NB4 (cell line): ENCODE data around the gene CIB4.

ENCODE experiments used
- DNase-seq: peaks from one replicate; pipeline ENCODE4 v3.0.0; 2010; ENCODE audit warnings: low read depth
- H3K4me3 ChIP-seq: one replicate; pipeline ENCODE4 v1.5.1; 2011; ENCODE audit warnings: mild to moderate bottlenecking, low read depth, low read length, moderate library complexity
- CTCF ChIP-seq: IDR thresholded peaks from one replicate; pipeline ENCODE4 v1.5.1; 2012; ENCODE audit warnings: low read depth, low read length
- MYC ChIP-seq: IDR thresholded peaks from 2 replicates; pipeline ENCODE4 v1.6.1; 2011; ENCODE audit warnings: low read depth, low read length
- POLR2A ChIP-seq: IDR thresholded peaks from 2 replicates; pipeline ENCODE4 v1.6.1; 2011; ENCODE audit warnings: mild to moderate bottlenecking; ENCODE audit not compliant: insufficient read length; ENCODE audit errors: extremely low read depth
- TF ChIP-seq, protein P1 (sequence below): IDR thresholded peaks from 2 replicates; pipeline ENCODE4 v1.6.1; 2011; ENCODE audit warnings: low read depth, low read length

CIB4 gene

GRCh38 chr2:26583381-26583911 lies 57.7 kb downstream of the CIB4 start:
- DNase-seq = no peak
- H3K4me3 ChIP-seq = no peak overlapping the region
- TF ChIP-seq, protein P1, sequence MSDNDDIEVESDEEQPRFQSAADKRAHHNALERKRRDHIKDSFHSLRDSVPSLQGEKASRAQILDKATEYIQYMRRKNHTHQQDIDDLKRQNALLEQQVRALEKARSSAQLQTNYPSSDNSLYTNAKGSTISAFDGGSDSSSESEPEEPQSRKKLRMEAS = no peak
- TF ChIP-seq MYC (no peak), CTCF (no peak), POLR2A (no peak)

GRCh38 chr2:26582890-26583289 lies 58.3 kb downstream of the CIB4 start:
- TF ChIP-seq, protein P1 = no peak
- H3K4me3 ChIP-seq = no peak overlapping the region
- DNase-seq = no peak

DNA sequence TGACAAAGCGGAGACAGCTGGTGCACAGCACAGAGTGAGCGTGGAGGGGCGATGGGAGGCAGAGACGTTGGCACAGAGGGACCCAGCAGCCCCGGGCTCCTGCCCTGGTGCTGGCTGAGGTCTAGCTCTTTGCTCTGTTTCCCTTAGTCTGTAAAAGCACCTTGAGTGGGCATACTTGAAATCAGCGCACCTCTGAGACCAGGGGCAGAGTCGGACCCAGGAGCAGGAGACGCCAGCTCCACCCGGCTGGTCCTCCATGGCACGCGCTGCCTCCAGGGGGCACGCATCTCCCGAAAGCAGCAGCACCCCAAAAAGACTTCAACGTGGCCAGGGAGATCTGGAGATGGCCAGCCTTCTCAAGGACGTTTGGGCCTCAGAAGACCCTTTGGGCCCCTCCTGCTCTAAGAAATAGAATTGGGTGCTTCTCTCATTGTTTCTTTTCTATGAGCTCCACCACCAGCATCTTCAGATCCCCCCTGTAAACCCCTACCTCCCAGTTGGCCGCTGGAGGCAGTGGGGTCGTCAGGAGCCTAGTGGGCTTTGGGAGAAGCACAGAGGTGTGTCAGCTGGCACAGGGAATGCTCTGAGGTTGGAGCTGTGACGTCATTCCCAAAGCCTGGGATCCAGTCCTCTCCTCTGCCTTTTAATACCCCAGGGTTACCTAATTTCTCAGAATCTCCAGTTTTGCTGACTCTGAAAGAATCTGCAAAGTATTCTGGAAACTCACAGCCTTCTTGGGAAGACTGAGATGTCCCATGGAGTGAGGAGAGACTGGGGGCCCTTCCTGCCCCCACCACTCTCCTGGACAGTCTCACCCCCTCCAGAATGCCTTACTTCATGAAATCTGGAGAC lies 58.9 kb downstream of the CIB4 start:
- TF ChIP-seq POLR2A = no peak
- TF ChIP-seq, protein P1 = no peak
- no peak for TF ChIP-seq MYC
- TF ChIP-seq CTCF = no peak
- no peak overlapping the region for H3K4me3 ChIP-seq
- no peak for DNase-seq

DNA sequence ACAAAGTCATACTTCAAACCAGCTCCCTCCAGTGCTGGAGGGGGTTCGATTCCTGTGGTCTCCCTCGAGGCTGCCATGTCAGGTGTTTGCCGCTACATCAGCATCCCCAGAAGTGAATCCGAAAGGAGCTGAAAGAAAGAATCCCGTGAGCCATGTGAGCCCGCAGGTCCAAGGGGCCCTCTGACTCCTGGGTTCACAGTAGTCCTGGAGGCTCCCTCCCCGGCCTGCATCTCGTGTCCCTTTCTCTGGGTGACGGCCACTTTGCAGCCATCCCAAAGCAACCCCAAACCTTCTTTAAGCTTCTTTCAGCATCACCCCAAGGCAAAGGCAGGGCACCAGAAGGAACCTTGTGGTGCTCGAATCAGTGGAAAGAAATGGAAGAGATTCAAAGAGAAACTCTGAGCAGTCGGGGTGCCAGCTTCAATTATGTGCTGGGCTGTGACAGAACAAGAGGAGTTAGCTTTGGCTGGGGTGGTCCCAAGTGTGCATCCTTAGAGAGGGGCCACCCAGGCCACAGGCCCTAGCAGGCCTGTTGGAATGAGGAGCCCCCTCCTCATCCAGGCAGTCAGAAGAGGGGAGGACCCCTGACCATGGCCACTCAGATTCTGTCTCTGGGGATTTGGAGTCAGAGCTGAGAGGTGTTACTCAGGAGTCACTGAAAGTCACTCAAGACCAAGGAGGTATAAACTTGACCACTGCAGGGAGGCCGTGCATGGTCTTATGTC lies 59.7 kb downstream of the CIB4 start:
- no peak overlapping the region for H3K4me3 ChIP-seq
- DNase-seq = no peak
- TF ChIP-seq, protein P1 = no peak
- TF ChIP-seq POLR2A (no peak), MYC (no peak), CTCF (no peak)

- TF ChIP-seq POLR2A (no peak), MYC (no peak), CTCF (no peak)
- TF ChIP-seq, protein P1 = no peak
- H3K4me3 ChIP-seq = no peak overlapping the region
- DNase-seq = no peak
Observed at GRCh38 chr2:26580751-26581150, 60.4 kb downstream of the CIB4 start.

GRCh38 chr2:26580151-26580550 lies 61.0 kb downstream of the CIB4 start:
- no peak for TF ChIP-seq MYC
- no peak for TF ChIP-seq CTCF
- no peak for TF ChIP-seq POLR2A
- TF ChIP-seq, protein P1 = no peak
- no peak overlapping the region for H3K4me3 ChIP-seq
- no peak for DNase-seq
